Measurements from ENCODE around the gene LGR4.
"Not testable (repeated sequence)": the region's sequence is repeated elsewhere in the genome, so short reads cannot be mapped to it uniquely, and the experiment has no call there.

The LGR4 gene

DNA sequence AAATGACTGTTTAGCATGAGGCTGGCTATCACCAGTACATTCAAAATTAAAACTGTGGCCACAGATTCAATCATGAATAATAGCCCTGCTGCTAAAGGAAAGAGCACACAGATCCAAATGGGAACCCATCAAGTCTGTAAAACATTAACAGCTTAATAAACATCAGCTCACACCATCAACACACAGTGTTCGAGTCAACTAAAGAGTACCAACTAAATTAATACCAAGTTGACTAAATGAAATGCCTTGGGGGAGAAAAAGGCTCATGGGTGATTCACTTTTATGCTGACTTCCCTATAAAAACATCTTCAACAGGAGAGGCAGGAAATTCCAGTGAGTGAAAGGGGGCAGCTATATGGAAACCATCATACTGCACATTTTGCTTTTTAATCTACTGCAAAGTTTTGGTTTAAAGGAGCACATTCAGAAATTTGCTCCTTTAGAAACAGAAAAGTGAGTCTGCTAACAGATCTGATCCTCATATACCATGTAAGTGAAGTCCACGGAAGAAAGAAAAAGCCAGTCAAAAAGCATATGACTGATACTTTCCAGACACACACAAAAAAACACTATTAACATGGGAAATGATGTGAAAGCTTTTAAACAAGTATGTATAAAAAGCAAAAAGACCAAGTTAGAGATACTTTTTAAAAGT is 16.3 kb downstream of the LGR4 start:
- DNase-seq, result no peak

DNA sequence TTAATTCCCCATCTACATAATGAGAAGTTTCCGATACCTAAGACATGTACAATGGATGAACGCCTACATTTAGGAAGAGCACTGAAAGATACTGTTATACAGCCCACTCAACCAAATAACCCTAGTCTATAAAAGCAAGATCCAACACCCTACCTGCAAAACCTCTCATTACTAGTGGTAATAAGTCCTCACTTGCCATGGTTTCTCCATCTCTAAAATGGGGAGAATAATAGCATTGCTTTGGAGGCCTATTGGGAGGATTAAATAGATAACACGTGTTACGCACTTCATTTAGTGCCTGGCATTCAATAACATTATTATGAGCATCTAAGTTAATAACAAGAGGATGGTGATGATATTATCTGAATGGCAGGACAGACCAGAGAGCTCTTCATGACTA is 16.9 kb downstream of the LGR4 start:
- DNase-seq, result no peak

DNA sequence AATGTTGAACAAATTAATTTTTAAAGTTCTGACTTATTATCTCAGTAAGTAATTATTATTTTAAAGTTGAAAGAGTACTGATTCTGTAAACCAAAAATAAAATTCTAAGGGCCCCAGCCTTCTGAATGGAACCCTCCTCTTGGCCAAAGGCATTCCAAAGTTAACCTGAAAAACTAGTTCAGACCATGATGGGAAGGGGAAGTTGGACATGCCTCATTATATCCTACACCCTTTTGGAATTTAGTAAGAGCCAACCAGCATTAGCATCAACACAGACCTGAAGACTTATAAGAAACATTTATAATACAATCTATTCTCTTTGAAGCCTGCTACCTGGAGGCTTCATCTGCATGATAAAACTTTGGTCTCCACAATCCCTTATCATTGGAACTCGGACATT is 18.9 kb downstream of the LGR4 start:
- no peak for DNase-seq

DNA sequence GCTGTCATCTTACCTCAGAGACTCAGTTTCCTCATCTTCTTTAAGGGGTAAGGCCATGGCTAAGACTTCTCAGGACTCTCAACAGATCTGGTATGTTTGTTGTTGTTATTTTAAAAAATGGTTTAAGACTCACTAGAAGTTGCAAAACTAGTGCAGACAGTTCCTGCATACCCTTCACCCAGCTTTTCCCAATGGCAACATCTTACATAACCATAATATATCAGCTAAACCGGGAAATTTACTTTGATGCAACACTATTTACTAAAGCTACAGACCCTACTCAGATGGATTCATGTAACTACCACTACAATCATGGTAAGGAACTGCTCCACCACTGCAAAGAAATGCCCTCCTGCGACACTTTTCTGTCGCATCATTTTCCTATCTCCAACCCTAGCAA is 20.4 kb downstream of the LGR4 start:
- no peak for DNase-seq

DNA sequence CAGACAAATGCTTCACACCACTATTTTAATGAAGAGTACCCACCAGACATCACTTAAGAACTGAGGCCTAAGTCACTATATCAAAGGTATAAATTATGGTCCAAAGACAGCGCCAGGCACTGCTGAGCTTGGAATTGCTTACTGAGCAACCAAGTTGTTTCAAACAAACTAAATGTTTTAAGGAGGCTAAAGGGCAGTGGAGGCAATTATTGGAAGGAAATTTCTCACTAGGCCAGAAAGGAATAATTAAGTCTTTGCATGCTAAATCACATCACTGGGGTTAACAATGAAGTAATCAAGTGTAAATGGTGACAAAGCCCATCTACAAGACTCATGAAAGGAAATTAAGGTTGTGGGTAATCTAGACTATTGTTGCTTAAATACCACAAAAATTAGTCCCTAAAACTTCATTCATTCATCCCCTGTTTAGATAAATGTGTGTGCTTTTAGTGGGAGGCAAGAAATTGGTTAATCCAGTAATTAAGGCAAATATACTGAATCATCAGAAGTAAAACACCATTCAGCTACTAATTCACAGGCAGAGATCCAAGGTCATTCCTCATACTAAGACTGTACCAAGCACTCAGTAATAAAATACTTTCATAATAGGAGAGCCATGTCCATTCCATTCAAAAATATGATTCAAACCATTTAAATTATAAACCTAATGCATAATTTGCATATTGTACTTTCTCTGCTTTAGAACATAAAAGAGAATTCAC is 21.2 kb downstream of the LGR4 start:
- DNase-seq, result no peak

DNA sequence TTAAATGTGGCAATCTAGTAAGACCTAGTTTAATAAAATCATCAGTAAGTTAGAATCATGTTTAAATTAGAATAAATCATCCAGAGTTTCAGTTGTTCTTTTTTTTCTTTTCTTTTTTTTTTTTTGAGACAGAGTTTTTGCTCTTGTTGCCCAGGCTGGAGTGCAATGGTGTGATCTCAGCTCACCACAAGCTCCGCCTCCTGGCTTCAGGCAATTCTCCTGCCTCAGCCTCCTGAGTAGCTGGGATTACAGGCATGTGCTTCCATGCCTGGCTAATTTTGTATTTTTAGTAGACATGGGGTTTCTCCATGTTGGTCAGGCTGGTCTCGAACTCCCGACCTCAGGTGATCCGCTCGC is 24.4 kb downstream of the LGR4 start:
- DNase-seq, result not testable (repeated sequence)

DNA sequence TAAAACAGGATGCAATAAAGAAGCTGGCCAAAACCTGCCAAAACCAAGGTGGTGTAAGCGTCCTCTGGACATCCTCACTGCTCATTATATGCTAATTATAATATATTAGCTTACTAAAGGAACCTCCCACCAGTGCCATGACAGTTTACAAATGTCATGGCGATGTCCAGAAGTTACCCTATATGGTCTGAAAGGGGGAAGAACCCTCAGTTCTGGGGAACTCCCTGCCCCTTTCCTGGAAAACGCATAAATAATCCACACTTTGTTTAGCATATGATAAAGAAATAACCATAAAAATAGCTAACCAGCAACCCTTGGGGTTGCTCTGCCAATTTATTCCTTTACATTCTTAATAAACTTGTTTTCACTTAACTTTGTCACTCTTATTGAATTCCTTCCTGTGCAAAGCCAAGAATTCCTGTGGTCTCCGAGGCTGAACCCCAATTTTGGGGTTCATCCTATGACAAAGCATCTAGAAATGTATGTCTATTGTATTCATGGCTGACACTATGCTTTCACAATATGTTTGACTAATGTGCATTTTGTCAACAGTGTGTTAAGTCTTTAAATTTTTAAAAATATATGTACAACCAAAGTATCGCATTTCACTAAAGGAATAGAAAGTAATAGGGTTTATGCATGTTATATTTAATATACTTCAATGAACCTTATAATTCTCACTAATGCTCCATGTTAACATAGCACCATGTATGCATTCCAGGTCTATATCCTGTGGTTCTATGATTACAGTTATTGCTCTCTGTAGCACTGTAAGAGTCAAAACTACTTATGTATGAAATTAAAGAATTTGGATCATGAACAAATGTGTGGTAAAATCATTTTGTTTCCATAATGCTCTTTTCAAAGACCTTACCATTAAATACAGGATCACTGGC is 25.1 kb downstream of the LGR4 start:
- DNase-seq, result no peak

DNA sequence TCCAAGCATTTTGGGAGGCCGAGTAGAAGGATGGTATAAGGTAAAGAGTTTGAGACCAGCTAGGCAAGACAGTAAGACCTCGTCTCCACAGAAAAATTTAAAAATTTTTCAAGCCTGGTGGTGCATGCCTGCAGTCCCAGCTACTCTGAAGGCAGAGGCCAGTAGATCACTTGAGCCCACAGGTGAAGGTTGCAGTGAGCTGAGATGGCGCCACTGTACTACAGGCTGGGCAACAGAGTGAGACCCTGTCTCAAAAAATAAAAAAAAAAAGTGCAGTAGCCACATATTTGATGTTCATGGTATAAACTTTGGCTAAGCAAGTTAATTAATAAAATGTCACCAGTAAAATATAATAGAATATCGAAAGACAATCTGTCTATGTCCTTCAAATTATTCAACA is 27.0 kb downstream of the LGR4 start:
- no peak for DNase-seq

DNA sequence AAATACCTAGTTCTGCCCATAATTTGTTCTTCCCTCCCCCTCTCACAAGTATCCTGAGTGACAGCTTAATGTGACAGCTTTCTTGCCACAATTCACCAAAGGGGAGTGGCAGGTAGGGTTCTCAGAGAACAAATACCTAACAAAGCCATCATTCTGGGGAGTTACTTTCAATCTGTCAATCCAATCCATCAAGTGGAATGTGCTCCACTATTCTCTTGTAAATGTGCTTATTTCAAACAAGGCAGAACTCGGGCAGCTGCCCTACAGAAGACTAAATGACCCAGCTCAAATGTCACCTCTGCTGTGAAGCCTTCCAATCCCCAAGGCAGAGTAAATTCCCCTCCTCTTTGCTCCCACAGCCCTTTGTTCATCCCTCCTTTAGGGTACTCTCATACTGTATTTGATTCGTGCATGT is 27.8 kb downstream of the LGR4 start:
- DNase-seq, result no peak

DNA sequence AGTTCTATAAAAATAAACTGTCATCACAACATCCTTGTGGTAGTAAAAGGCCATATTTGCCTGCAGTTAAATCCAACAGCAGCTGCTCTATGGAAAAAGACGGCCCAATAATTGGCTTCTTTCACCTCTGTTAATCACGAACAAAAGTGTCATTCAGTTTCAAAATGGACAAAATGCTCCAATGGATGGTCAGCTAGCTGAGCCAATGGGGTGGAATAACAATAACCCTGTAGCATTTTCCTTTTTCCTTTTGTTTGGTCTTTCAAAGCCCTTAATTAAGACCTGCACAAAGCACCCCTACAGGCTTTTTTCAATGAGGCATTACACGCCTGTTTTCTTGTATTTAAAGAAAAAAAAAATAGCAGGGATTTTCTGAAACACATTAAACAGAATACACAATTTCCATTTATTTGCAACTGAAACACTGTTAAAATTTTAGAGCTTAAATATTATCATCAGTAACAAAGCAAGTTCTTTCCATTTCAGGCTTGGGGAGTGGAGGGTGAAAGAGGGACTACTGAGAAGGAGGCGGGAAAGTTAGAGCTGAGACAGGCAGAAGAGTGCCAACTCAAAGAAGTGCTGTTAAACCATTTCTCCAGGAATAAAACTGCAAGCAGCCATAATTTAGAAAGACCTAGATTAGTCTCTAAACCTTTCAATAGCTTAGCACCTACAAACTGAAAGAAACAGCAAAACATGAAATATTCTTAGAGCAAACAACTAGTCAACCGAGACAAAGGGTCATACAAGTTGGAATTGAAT is 28.7 kb downstream of the LGR4 start:
- DNase-seq, result no peak

DNA sequence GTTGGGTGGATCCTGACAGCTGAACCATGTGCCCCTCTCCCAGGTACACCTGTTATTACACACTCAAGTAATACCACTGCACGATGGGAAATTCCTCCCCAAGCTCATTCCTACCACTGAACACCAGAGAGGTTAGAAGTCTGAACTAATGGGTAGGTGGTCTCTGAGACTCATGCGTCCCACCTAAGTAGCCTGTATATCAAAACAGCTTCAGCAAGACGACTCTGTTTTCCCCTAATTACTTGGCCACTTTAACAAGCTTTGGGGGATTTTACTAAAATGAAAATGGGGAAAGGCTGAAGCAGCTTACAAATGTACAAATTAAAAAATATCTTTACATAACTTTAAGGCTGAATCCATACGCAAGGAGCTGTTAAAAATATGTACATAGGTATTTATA is 29.4 kb downstream of the LGR4 start:
- no peak for DNase-seq

DNA sequence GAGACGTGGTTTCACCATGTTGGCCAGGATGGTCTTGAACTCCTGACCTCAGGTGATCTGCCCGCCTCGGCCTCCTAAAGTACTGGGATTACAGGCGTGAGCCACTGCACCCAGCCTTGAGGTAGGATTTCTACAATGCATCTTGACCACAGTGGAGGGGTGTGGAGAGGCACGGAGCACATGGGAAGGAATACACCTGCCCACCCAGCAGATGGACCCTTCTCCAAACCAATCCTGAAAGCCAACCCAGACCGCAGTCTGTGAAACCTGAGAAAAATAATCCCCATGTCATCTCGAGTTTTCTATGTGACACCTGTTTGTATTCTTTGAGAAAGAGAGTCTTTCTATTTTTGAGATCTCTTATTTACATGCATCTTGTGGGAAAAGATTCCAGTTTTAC is 32.5 kb downstream of the LGR4 start:
- DNase-seq, result no peak

DNA sequence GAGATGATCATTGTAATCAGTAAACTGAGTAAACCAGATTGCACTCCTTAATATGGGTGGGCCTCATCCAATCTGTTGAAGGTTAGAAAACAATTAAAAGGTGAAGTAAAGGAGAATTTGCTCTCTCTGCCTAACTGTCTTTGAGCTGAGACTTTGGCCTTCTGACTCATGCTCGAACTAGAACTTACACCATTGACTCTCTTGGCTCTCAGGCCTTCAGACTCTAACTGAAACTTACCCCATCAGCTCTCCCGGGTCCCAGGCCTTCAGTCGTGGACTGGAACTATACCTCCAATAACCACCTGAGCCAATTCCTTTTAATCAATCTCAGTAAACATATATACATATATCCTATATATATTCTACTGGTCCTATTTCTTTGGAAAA is 34.0 kb downstream of the LGR4 start:
- DNase-seq, result no peak

DNA sequence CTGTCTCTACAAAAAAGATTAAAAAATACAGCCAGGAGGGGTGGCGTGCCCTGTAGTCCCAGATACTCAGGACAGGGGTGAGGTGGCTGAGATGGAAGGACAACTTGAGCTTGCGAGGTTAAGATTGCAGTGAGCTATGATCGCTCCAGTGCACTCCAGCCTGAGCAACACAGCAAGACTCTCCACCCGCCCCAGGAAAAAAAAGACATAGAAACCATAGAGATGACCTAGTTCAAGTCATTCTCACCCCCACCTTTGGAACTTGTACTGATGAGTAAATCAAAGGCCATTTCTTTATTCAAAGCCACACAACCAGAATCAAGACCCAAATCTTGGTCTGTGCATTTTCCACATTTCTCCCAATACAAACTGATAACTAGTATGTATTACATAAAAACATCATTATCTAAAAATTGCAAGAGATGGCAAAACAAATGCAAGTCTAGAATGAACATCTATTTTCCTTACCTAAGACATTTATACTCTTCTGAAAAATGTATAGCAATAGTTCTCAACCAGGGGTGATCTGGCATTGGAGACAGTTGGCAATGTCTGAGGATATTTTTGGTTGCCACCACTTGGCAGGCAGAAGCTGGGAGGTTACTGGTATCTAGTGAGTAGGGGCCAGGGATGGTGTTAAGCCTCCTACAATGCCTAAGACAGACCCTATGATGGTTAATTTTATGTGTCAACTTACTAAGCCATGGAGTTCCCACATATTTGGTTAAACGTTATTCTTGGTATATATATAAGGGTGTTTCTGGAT is 34.6 kb downstream of the LGR4 start:
- DNase-seq, result no peak

DNA sequence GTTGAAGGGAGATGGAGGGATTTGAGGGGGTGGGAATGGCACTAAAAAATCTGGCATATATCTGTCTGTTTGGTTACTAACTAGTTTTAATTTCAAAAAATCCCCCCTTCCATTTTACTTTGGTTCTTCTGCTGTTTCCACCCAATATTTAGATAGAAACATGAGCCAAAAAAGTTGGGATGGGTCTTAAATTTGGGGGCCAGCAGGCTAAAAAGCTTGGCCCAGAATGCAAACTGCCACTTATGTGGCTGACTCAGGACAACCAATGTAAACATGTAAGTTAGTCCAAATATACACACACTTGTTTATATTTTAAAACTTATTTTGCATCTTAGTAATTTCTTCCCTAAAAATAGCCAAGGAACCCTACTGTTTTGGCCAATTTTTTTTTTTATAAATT is 35.7 kb downstream of the LGR4 start:
- no peak for DNase-seq

DNA sequence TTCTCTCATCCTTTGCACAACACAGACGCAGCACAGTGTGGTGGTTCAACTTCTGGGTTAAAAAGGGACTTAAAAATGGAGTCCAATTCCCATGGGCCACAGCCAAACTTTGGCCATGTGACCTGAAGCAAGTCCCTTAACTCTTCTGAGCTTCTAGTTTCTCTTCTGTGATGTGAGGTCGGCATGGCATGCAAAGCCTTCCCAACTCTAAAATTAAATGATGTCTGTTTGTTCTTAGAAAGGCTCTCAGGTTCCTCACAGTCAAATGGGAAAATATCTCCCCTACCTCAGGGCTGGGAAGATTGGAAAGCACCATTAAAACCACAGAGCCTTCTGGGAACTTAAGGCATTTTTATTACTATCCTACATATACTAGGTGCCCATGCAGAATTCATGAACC is 38.8 kb downstream of the LGR4 start:
- DNase-seq, result no peak

DNA sequence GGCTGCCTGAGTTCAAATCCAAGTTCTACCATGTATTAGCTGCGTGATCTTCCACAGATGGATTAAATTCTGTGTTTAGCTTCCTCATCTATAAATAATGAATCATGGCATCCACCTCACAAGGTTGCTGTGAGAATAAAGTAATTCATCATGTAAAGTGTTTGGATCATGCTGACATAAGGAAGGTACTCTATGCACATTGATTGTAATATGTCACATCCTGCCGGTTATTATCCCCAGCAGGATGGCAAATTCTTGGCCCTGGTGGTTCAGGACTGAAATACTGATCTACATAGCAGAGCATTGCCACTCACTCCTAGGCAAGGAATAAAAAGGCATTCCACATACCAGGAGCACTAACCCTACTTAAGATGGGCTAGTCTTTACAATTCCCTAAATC is 40.8 kb downstream of the LGR4 start:
- no peak for DNase-seq

DNA sequence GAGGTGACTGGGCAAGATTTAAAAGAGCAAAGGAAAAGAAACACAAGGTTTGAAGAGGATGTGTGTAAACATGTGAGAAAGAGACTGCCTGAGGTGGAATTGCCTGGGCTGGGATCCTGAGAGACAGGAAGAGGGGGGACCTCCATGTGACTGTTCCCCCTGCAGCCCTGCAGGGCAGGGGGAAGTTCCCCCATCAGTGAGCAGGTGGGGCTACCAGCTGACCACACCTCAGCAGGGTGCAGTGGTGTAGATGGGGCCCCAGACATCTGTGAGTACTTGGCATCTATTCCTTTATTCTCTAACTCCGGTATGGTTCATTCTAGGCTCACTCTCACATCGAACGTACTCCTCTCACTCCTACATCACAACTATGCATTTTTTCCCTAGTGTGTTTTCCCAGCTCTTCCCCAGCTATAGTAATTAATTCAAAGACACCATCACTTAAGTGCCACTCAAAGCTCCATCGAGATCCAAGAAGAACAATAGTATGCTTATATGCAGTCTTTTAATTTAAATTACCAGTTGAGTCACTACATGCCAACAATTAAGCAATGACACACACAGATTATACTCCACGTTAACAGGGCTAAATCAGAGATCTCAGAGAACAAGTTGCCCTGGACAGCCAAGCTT is 42.7 kb downstream of the LGR4 start:
- DNase-seq, result no peak

DNA sequence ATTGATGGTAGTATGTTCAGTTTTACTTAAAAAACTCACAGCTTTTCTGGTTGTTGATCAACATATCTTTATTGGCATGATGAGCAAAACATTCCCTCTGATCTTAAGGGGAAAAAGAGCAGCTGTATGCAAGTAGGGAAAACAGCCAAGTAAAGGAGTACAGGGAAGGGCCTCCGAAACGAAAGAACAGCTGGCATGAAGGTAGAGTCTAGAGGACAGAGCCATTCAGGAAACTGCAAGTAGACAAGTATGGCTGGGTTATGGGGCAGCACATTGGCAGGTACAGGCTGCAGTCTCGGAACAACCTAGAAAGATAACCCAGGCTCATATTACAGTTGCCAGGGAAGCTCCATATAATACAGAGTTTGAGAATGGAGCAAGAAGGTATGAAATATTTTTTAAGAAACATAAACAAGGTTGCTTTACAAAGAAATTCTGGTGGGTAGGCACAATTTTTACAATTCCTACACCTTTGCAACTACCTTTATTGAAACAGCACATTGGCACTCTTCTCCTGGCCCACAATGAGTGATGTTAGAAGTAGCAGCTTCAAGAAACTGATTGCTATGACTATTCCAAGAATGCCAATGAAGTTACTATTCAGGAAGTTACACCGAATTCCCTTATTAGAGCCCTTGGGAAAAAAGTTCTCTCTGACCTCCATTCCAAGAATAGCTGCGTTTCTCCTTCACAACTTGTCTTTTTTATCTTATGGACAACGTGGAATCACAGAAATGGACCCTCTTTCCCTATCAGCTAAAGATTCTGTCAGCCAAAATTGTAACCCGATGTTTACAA is 45.2 kb downstream of the LGR4 start:
- DNase-seq, result no peak

DNA sequence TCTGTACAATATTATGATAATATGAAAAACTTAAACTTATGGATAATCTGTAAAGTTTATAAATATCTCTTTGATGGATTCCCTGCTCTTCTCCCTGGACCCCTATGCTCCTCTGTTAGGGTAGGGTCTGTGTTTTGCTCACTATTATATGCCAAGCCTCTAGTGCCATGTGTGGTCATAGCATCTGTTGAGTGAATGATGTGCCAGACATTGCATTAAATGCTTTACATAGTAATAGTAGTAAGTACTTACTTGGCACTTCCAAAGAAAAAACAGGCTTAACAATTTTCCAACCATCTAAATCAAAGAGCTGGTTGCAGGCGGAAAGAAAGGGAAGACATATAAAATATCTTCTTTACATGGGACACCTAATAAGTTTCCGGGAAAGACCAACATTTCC is 46.8 kb downstream of the LGR4 start:
- DNase-seq, result no peak

DNA sequence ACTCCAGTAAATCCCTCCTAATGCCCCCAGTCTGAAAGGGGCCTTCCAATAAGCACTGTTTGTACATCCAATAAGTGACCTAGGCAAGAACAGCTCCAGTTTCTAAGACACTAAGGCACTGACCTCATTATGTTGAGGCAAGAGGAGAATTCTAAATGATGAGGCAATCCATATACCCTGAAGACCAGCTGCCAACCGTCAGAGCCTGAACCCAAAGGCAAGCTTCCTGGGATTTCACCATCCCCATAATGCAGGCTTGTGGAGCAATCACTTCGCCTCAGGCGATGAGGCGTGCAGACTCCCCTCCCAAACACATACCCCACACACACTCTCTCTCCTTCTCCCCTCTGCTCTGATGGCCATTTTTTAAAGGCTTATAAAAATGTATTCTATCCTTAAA is 49.5 kb downstream of the LGR4 start:
- DNase-seq, result no peak
